Measurements from ENCODE around the gene MDH1B.

Gene MDH1B

DNA sequence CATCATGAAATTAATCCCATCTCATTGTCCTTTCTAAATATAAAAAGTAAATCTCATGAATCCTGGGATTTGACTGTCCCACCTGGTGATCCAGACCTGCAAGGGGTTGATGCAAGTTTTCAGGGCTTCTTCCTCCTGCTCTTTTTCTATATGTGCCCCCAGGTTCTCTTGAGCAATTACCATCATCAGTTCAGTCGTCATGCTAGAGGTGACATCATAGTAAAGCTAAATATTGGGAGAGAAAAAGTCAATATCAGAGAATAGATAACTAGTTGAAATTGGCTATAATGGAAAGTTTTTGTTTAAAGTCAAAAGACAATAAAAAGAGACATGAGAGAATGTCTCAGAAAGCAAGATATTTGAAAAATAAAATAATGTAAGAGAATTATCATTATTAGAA, 8.3 kb downstream of the MDH1B start:
- H3K27ac ChIP-seq: no peak overlapping the region
- no peak for TF ChIP-seq CTCF (conservative IDR thresholded peaks at IDR 0.05)

GRCh38 chr2:206740800-206741199, 24.3 kb downstream of the MDH1B start:
- TF ChIP-seq CTCF (conservative IDR thresholded peaks at IDR 0.05): no peak
- no peak overlapping the region for H3K27ac ChIP-seq

GRCh38 chr2:206739271-206739670, 25.9 kb downstream of the MDH1B start:
- H3K27ac ChIP-seq: no peak overlapping the region
- no peak for TF ChIP-seq CTCF (conservative IDR thresholded peaks at IDR 0.05)

GRCh38 chr2:206736935-206737334, 28.2 kb downstream of the MDH1B start:
- no peak for TF ChIP-seq CTCF (conservative IDR thresholded peaks at IDR 0.05)
- H3K27ac ChIP-seq: no peak overlapping the region

DNA sequence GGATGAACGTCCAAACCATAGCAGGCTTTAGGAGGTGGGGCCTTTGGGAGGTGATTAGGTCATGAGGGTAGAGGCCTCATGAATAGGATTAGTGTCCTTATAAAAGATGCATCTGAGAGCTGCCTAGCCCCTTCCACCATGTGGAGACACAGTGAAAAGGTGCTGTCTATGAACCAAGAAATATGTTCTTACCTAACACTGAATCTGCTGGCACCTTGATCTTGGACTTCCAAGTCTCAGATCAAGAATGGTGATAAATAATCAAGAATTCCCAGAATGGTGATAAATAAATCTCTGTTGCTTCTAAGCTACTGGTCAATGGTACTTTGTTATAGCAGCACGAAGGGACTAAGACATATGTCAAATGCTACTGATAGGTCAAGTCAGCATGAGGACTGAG, 31.8 kb downstream of the MDH1B start:
- TF ChIP-seq CTCF (conservative IDR thresholded peaks at IDR 0.05): no peak
- no peak overlapping the region for H3K27ac ChIP-seq

DNA sequence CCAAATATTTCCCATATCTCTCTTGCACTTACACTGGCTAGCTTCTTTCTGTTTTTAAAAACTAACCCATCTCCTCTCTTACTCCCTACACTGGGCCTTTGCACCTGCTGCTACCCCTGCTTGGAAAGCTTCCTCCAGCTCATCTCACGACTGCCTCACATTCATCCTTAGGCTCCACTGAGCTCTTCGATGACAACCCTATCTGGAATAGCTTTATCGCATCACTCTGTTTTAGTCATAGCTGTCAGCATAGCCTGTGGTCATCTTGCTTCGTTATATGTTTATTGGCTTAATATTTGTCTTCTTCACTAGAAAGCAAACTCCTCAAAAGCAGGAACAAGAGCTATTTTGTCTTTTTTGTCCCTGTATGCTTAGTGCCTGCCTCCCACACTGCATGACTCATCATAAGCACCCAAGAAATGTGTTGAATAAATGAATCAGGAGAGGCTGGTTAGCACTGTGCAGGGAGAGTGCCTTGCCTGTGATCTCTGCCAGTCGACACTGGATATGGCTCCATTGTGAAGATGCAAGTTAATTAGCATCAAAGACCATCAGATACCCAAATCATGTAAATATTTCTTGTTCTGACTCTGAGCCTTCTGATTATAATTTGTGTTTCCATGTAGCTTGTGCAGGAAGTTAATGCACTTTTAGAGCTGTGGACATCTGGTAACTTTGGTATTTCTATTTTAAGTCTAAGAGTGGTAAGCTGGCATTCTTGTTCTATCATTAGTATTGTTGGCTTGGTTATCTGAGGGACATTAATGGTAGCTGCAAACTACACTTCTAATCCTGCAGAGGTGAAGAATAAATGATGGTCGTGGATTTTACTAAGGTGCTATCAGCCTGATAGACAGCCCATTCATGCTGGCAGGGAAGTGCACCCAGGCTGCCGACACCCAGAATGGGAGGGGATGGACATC, 36.6 kb downstream of the MDH1B start:
- TF ChIP-seq CTCF (conservative IDR thresholded peaks at IDR 0.05): no peak
- H3K27ac ChIP-seq: no peak overlapping the region

GRCh38 chr2:206727287-206727686, 37.8 kb downstream of the MDH1B start:
- no peak for TF ChIP-seq CTCF (conservative IDR thresholded peaks at IDR 0.05)
- no peak overlapping the region for H3K27ac ChIP-seq

All from VCaP (cell line).